GM19324 (cell line): Measurements from ENCODE around the gene THAP4.
"Not testable (repeated sequence)": the region's sequence is repeated elsewhere in the genome, so short reads cannot be mapped to it uniquely, and the experiment has no call there.

Source experiments
- ATAC-seq: cut with Tn5 transposase; IDR thresholded peaks from one replicate; pipeline ENCODE4 v1.9.1; 2021; ENCODE audit warnings: mild to moderate bottlenecking, moderate library complexity; ENCODE audit not compliant: unreplicated experiment, low FRiP score

THAP4 gene

GRCh38 chr2:241666627-241667400 lies 29.9 kb upstream of the THAP4 start:
- no peak for ATAC-seq

- ATAC-seq = no peak
Measured at GRCh38 chr2:241665731-241666440, 28.9 kb upstream of the THAP4 start.

- not testable (repeated sequence) for ATAC-seq
Measured at GRCh38 chr2:241662731-241663130, 25.8 kb upstream of the THAP4 start.

GRCh38 chr2:241660593-241661213 lies 23.7 kb upstream of the THAP4 start:
- ATAC-seq = no peak

GRCh38 chr2:241659150-241659739 lies 22.3 kb upstream of the THAP4 start:
- no peak for ATAC-seq

GRCh38 chr2:241658296-241658695 lies 21.3 kb upstream of the THAP4 start:
- no peak for ATAC-seq

GRCh38 chr2:241657786-241658254 lies 20.9 kb upstream of the THAP4 start:
- ATAC-seq = no peak

- no peak for ATAC-seq
Measured at GRCh38 chr2:241656190-241656741, 19.3 kb upstream of the THAP4 start.

GRCh38 chr2:241655516-241656189 lies 18.7 kb upstream of the THAP4 start:
- no peak for ATAC-seq

GRCh38 chr2:241654551-241654950 lies 17.6 kb upstream of the THAP4 start:
- ATAC-seq = no peak

GRCh38 chr2:241653210-241653750 lies 16.3 kb upstream of the THAP4 start:
- no peak for ATAC-seq

GRCh38 chr2:241652722-241653121 lies 15.8 kb upstream of the THAP4 start:
- no peak for ATAC-seq

GRCh38 chr2:241652142-241652541 lies 15.2 kb upstream of the THAP4 start:
- no peak for ATAC-seq

- ATAC-seq = no peak
Measured at GRCh38 chr2:241649927-241650326, 13.0 kb upstream of the THAP4 start.

GRCh38 chr2:241649404-241649803 lies 12.4 kb upstream of the THAP4 start:
- ATAC-seq = no peak

- ATAC-seq = no peak
Measured at GRCh38 chr2:241648453-241648852, 11.5 kb upstream of the THAP4 start.

GRCh38 chr2:241645915-241646645 lies 9.1 kb upstream of the THAP4 start:
- no peak for ATAC-seq

- no peak for ATAC-seq
Measured at GRCh38 chr2:241645056-241645914, 8.3 kb upstream of the THAP4 start.
